HCT116 (cell line): ENCODE results near the gene DSTYK.

Source experiments
- CTCF ChIP-seq, 3 experiments: fragments of 200-600 bp in 1 of 3; sonication (generic) in 1 of 3; IDR thresholded peaks in 2 of 3; conservative IDR thresholded peaks in 1 of 3; 2 replicates each; pipeline ENCODE4 v1.5.1; 2012 to 2017; ENCODE audit warnings: low read depth in 2 of 3, low read length in 2 of 3, antibody characterized with exemption in 1 of 3, borderline replicate concordance in 1 of 3, control low read depth in 1 of 3, mild to moderate bottlenecking in 1 of 3, mixed read lengths in 1 of 3, mixed run types in 1 of 3, moderate library complexity in 1 of 3; ENCODE audit not compliant: insufficient read depth in 1 of 3
- ELF1 ChIP-seq: IDR thresholded peaks from 2 replicates; pipeline ENCODE4 v1.6.1; 2012; ENCODE audit warnings: low read depth, borderline replicate concordance
- EZH2 ChIP-seq: fragments of 200-600 bp; sonication (generic); IDR thresholded peaks from 2 replicates; pipeline ENCODE4 v1.6.1; 2017; ENCODE audit warnings: antibody characterized with exemption, mixed run types
- EZH2phosphoT487 ChIP-seq: fragments of 200-600 bp; IDR thresholded peaks from 2 replicates; pipeline ENCODE4 v1.6.1; 2018; ENCODE audit warnings: antibody characterized with exemption, borderline replicate concordance
- POLR2AphosphoS5 ChIP-seq: IDR thresholded peaks from 2 replicates; pipeline ENCODE4 v1.6.1; 2011; ENCODE audit warnings: mild to moderate bottlenecking, low read depth, low read length, moderate library complexity
- REST ChIP-seq: IDR thresholded peaks from 2 replicates; pipeline ENCODE4 v1.6.1; 2012; ENCODE audit warnings: low read depth
- SIN3A ChIP-seq: IDR thresholded peaks from 2 replicates; pipeline ENCODE4 v1.6.1; 2012; ENCODE audit warnings: low read depth
- SP1 ChIP-seq: IDR thresholded peaks from 2 replicates; pipeline ENCODE4 v1.6.1; 2012; ENCODE audit warnings: low read depth
- TCF7L2 ChIP-seq: IDR thresholded peaks from 2 replicates; pipeline ENCODE4 v1.7.0; 2011; ENCODE audit warnings: borderline replicate concordance, inconsistent platforms; ENCODE audit not compliant: insufficient read depth, insufficient read length; ENCODE audit errors: extremely low read depth
- ZNF274 ChIP-seq: fragments of 200-500 bp; sonication (Bioruptor generic); IDR thresholded peaks from 2 replicates; pipeline ENCODE4 v1.6.1; 2014; ENCODE audit warnings: mild to moderate bottlenecking, low read depth, low read length, inconsistent platforms
- TF ChIP-seq, protein P1 (sequence below): IDR thresholded peaks from 2 replicates; pipeline ENCODE4 v1.6.1; 2012
- TF ChIP-seq, protein P2 (sequence below): IDR thresholded peaks from 2 replicates; pipeline ENCODE4 v1.6.1; 2012

DNA sequence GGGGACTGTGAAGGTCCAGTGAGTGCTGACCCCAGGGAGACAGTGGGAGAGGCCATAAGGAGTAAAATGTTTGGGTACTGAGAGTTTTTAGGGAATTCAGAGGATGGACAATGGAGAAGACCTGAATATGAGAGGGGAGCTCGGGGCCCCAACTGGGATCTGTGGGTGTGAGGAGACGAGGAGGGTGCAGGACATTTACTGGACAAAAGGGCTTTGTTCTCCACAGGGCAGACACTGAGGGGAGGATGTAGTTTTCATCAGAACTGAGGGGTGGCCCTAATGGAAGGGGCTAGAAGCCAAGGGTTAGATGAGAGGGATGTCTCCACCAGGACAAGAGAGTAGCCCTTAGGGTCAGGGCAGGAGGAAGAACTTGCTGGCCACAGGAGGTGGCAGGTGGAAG is 46.2 kb upstream of the DSTYK start:
- TF ChIP-seq CTCF (IDR thresholded peaks at IDR 0.05 in 2 of 3, conservative IDR thresholded peaks at IDR 0.05 in 1 of 3; ENCODE audit: borderline replicate concordance in 1 of 3, insufficient read depth in 1 of 3, low read depth in 2 of 3, low read length in 2 of 3) (no peak), SP1 (no peak), POLR2AphosphoS5 (no peak), ELF1 (no peak), EZH2phosphoT487 (no peak), REST (no peak), SIN3A (no peak), TCF7L2 (no peak), EZH2 (no peak), ZNF274 (no peak)
- TF ChIP-seq, protein P1, sequence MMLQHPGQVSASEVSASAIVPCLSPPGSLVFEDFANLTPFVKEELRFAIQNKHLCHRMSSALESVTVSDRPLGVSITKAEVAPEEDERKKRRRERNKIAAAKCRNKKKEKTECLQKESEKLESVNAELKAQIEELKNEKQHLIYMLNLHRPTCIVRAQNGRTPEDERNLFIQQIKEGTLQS, result no peak
- TF ChIP-seq, protein P2, sequence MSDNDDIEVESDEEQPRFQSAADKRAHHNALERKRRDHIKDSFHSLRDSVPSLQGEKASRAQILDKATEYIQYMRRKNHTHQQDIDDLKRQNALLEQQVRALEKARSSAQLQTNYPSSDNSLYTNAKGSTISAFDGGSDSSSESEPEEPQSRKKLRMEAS, result no peak
